Activated naive CD4-positive, alpha-beta T cell treated with anti-CD3 and anti-CD28 coated beads, Interleukin-2, amount 50 U/mL, for 24 hours (primary cell): ENCODE results near the gene INSL3.
"Not testable (repeated sequence)": the region's sequence is repeated elsewhere in the genome, so short reads cannot be mapped to it uniquely, and the experiment has no call there.

Experiments
- H3K27ac Mint-ChIP-seq: one replicate; pipeline ENCODE4 v1.8.0; 2021; ENCODE audit warnings: mild to moderate bottlenecking, mixed read lengths
- H3K27me3 Mint-ChIP-seq: one replicate; pipeline ENCODE4 v1.8.0; 2021; ENCODE audit warnings: mixed read lengths
- H3K36me3 Mint-ChIP-seq: one replicate; pipeline ENCODE4 v1.8.0; 2021; ENCODE audit warnings: mixed read lengths
- H3K4me1 Mint-ChIP-seq: one replicate; pipeline ENCODE4 v1.8.0; 2021; ENCODE audit warnings: mixed read lengths
- H3K4me3 Mint-ChIP-seq: one replicate; pipeline ENCODE4 v1.8.0; 2021; ENCODE audit warnings: mild to moderate bottlenecking, mixed read lengths
- H3K9me3 Mint-ChIP-seq: one replicate; pipeline ENCODE4 v1.8.0; 2021; ENCODE audit warnings: mixed read lengths

INSL3 gene

GRCh38 chr19:17806945-17807344, 14.4 kb downstream of the INSL3 start:
- Mint-ChIP-seq H3K4me1 (peaks cover 41% of the 10 kb centered on the region), H3K9me3 (no peaks in the 10 kb centered on the region), H3K36me3 (no peaks in the 10 kb centered on the region), H3K27me3 (no peaks in the 10 kb centered on the region), H3K27ac (no peak overlapping the region), H3K4me3 (peak overlapping the region; percentile 54)

- Mint-ChIP-seq H3K36me3 (no peaks in the 10 kb centered on the region), H3K27me3 (no peaks in the 10 kb centered on the region), H3K4me3 (no peak overlapping the region), H3K27ac (no peak overlapping the region), H3K4me1 (peaks cover 41% of the 10 kb centered on the region), H3K9me3 (no peaks in the 10 kb centered on the region)
These were observed 15.9 kb downstream of the INSL3 start for GRCh38 chr19:17805427-17805826.

DNA sequence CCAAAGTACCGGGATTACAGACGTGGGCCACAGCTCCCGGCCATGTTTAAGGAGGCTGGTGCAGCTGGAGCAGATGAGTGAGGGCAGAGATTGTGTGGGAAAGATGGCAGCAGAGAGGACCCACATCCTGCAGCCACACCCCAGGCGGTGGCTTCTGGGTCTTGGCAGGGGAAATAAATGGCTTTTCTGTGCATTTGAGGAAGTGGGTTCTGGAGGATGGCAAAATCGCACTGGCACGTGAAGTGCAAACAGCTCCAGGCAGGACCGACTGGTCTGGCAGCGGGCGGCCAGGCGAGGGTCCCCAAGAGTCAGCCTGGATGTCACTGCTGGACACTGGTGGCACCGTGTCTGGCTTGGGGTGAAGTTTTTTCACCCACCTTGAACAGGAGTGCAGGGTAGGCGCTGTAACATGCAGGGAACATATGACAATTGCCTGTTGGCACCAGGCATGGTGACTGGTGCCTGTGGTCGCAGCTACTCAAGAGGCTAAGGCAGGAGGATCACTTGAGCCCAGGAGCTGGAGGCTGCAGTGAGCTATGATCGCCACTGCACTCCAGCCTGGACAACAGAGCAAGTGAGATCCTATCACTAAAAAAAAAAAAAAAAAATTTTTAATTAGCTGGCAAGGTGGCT, 17.9 kb downstream of the INSL3 start:
- Mint-ChIP-seq H3K27ac (peak overlapping the region; percentile 51), H3K4me1 (peaks cover 40% of the 10 kb centered on the region), H3K36me3 (no peaks in the 10 kb centered on the region), H3K27me3 (no peaks in the 10 kb centered on the region), H3K9me3 (no peaks in the 10 kb centered on the region), H3K4me3 (peak overlapping the region; percentile 65)

- Mint-ChIP-seq H3K4me1 (peaks cover 41% of the 10 kb centered on the region), H3K27me3 (no peaks in the 10 kb centered on the region), H3K9me3 (no peaks in the 10 kb centered on the region), H3K36me3 (no peaks in the 10 kb centered on the region), H3K27ac (peak overlapping the region; percentile 38), H3K4me3 (peak overlapping the region; percentile 60)
These were observed 19.0 kb downstream of the INSL3 start for GRCh38 chr19:17802137-17802858.

DNA sequence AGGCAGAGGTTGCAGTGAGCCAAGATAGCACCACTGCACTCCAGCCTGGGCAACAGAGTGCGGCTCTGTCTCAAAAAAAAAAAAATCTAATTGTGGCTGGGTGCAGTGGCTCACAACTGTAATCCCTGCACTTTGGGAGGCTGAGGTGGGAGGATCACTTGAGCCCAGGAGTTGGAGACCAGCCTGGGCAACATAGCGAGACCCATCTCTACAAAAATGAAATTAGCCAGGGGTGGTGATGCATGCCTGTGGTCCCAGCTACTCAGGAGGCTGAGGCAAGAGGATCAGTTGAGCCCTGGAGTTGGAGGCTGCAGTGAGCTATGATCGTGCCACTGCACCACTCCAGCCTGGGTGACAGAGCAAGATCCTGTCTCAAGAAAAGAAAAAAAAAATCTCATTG, 22.7 kb downstream of the INSL3 start:
- not testable (repeated sequence) for H3K4me3 Mint-ChIP-seq, H3K36me3 Mint-ChIP-seq, H3K27me3 Mint-ChIP-seq, H3K27ac Mint-ChIP-seq, H3K9me3 Mint-ChIP-seq
- H3K4me1 Mint-ChIP-seq: peaks cover 53% of the 10 kb centered on the region

DNA sequence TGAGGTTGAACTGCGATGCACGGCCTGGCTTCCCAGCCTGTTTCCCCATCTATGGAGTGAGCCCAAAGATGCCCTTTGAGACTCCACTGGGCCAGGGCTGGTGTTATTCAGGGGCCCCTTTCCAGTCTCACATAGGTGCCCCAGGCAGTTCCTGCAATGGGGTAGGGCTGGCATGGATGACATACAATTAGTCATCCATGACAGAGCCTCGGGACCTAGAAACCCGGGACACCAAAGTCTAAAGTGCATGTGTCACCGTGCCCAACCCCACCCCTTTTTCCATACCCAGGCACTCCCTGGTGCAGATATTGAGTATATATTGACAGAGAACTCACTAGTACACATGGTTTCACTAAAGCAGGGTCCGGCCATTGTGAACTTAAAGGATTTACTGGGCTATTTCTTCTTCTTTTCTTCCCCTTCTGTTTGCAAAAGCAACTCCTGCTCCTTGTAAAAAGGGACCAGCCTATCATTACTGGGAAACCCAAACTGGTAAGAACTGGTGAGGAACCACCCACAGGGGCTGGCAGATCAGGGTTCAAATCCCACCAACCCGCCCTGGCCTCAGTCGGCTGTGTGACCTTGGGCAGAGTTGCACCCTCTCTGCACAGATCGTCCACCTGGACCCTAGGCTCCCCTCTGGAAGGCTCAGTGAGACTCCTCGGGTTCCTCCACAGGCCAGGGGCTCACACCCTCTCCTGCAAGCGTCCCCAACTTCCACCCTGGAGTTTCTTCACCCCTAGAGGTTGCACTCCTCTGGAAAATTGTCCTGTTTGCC, 23.7 kb downstream of the INSL3 start:
- Mint-ChIP-seq H3K4me1 (peaks cover 51% of the 10 kb centered on the region), H3K36me3 (no peaks in the 10 kb centered on the region), H3K27ac (no peak overlapping the region), H3K9me3 (no peaks in the 10 kb centered on the region), H3K4me3 (no peak overlapping the region), H3K27me3 (no peaks in the 10 kb centered on the region)

GRCh38 chr19:17796838-17797423, 24.4 kb downstream of the INSL3 start:
- Mint-ChIP-seq H3K27ac (no peak overlapping the region), H3K4me3 (no peak overlapping the region), H3K36me3 (no peaks in the 10 kb centered on the region), H3K27me3 (no peaks in the 10 kb centered on the region), H3K9me3 (no peaks in the 10 kb centered on the region), H3K4me1 (peaks cover 48% of the 10 kb centered on the region)

GRCh38 chr19:17796013-17796837, 25.1 kb downstream of the INSL3 start:
- Mint-ChIP-seq H3K27ac (no peak overlapping the region), H3K36me3 (no peaks in the 10 kb centered on the region), H3K27me3 (no peaks in the 10 kb centered on the region), H3K4me3 (peak overlapping the region; percentile 23), H3K9me3 (no peaks in the 10 kb centered on the region), H3K4me1 (peaks cover 55% of the 10 kb centered on the region)

- H3K4me1 Mint-ChIP-seq: peaks cover 59% of the 10 kb centered on the region
- no peak overlapping the region for H3K27ac Mint-ChIP-seq
- peak overlapping the region; percentile 23 for H3K4me3 Mint-ChIP-seq
- H3K36me3 Mint-ChIP-seq: no peaks in the 10 kb centered on the region
- no peaks in the 10 kb centered on the region for H3K27me3 Mint-ChIP-seq
- H3K9me3 Mint-ChIP-seq: no peaks in the 10 kb centered on the region
These were observed 25.8 kb downstream of the INSL3 start for GRCh38 chr19:17795495-17795856.

DNA sequence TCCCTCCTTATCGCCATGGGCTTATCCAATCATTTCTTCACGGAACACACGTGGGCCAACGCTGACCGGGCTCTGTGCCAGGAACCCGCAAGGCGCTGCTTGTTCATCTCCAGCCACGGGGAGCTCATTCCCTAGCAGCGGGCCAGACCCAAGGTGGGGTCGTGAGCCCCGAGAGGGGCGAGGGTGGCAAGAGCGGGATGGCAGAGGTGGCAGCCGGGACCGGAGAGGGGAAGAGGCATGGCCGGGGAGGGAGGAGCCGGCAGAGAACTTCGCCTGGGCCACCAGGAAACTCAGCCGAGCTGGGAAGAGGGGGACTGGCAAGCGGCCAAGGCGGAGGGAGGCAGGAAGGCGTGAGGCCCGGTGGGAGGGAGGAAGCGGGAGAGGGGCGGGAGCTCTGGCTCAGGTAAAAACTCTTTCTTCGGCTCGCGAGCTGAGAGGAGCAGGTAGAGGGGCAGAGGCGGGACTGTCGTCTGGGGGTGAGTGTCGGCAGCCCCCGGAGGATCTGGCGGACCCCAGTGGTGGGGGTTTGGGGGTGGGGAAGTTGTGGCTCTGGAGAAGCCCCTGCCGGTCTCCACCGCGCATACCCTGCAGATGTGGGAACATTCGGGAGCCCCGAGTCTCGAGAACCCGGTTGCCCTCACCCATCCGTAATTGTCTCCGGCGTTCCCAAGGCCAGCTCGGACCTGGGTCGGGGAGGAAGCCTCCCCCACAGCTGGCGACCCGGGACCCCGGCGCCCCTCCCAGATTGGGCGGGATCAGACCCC, 26.4 kb downstream of the INSL3 start, which contains the start of gene B3GNT3:
B3GNT3 (plus strand) TSS at position 408 of the 764 bp plus-strand sequence. CDS start 12,670 bp downstream, outside the sequence.
- Mint-ChIP-seq H3K36me3 (no peaks in the 10 kb centered on the region), H3K27ac (peak within 1 kb of the TSS; percentile 41), H3K27me3 (no peaks in the 10 kb centered on the region), H3K4me1 (peaks cover 64% of the 10 kb centered on the region), H3K4me3 (peak within 1 kb of the TSS; percentile 64), H3K9me3 (no peaks in the 10 kb centered on the region)

- peaks cover 65% of the 10 kb centered on the region for H3K4me1 Mint-ChIP-seq
- peak overlapping the region; percentile 64 for H3K4me3 Mint-ChIP-seq
- no peaks in the 10 kb centered on the region for H3K36me3 Mint-ChIP-seq
- no peaks in the 10 kb centered on the region for H3K9me3 Mint-ChIP-seq
- H3K27ac Mint-ChIP-seq: peak overlapping the region; percentile 41
- H3K27me3 Mint-ChIP-seq: no peaks in the 10 kb centered on the region
These were observed 26.9 kb downstream of the INSL3 start for GRCh38 chr19:17794412-17794730.

DNA sequence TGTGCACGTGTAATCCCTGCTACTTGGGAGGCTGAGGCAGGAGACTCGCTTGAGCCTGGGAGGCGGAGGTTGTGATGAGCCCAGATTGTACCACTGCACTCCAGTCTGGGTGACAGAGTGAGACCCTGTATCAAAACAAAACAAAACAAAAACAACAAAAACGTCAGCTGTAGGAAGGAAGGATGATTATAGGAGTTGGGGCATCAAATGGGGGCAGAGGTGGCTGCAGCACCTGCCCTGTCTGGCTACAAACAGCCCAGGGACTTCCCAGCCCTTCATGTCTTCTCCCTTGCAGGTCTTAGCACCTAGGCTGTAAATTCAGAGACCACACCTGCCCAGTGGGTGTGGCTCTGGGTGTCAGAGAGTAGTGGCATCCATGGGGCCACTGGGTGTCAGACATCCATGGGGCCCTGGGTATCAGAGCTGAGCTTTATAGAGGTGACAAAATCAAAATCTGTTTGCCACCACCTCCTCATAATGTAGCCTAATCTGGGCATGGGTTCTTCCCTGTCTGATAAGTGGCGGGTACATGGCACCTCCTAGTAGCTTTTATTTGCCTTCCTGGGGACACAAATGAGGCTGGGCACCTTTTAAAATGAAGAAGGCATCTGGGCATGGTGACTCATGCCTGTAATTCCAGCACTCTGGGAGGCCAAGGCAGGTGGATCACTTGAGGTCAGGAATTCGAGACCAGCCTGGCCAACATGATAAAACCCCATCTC, 31.1 kb downstream of the INSL3 start:
- Mint-ChIP-seq H3K27ac (peak overlapping the region; percentile 73), H3K36me3 (peaks cover 5% of the 10 kb centered on the region), H3K4me1 (peaks cover 40% of the 10 kb centered on the region), H3K27me3 (no peaks in the 10 kb centered on the region), H3K9me3 (no peaks in the 10 kb centered on the region), H3K4me3 (no peak overlapping the region)

- Mint-ChIP-seq H3K4me3 (no peak overlapping the region), H3K9me3 (no peaks in the 10 kb centered on the region), H3K27me3 (no peaks in the 10 kb centered on the region), H3K36me3 (peaks cover 8% of the 10 kb centered on the region), H3K4me1 (peaks cover 38% of the 10 kb centered on the region), H3K27ac (peak overlapping the region; percentile 84)
These were observed 32.7 kb downstream of the INSL3 start for GRCh38 chr19:17788632-17789031.

GRCh38 chr19:17787274-17787913, 33.9 kb downstream of the INSL3 start:
- Mint-ChIP-seq H3K27me3 (no peaks in the 10 kb centered on the region), H3K4me1 (peaks cover 29% of the 10 kb centered on the region), H3K9me3 (no peaks in the 10 kb centered on the region), H3K27ac (no peak overlapping the region), H3K4me3 (no peak overlapping the region), H3K36me3 (peaks cover 8% of the 10 kb centered on the region)
